Stomach (tissue), 9 donors: ENCODE results near the gene PARD3. TPM values are rescaled to one million over a fixed set of nuclear protein-coding genes. Genes with fewer than 3 reads are reported as not detected.
"Not testable (repeated sequence)": the region's sequence is repeated elsewhere in the genome, so short reads cannot be mapped to it uniquely, and the experiment has no call there.

ENCODE experiments used
- DNase-seq, 2 donors: peaks; one replicate each; pipeline versions ENCODE4 v3.0.0 to v3.0.0-alpha.2; 2013 to 2019
- H3K27ac ChIP-seq, 5 donors: fragments of 200-600 bp in 4 of 5; sonication (generic) in 4 of 5; one replicate each; pipeline ENCODE4 v1.5.1; 2013 to 2019; ENCODE audit warnings: mild to moderate bottlenecking in 1 of 5, moderate library complexity in 1 of 5
- H3K27me3 ChIP-seq, 3 donors: fragments of 200-600 bp; sonication (generic); one replicate each; pipeline ENCODE4 v1.5.1; 2017 to 2019; ENCODE audit warnings: mixed run types in 1 of 3
- H3K36me3 ChIP-seq, 4 donors: fragments of 200-600 bp; sonication (generic); 1 replicate in 3 of 4; 2 replicates in 1 of 4; pipeline ENCODE4 v1.5.1; 2016 to 2019
- H3K4me1 ChIP-seq, 4 donors: fragments of 200-600 bp; sonication (generic); one replicate each; pipeline ENCODE4 v1.5.1; 2016 to 2019
- H3K4me3 ChIP-seq, 4 donors: fragments of 200-600 bp; sonication (generic) in 3 of 4; one replicate each; pipeline ENCODE4 v1.5.1; 2016 to 2019; ENCODE audit warnings: mild to moderate bottlenecking in 1 of 4
- H3K9me3 ChIP-seq, 4 donors: fragments of 200-600 bp; sonication (generic); one replicate each; pipeline ENCODE4 v1.5.1; 2016 to 2019
- EP300 ChIP-seq: sonication (generic); formaldehyde crosslinking; IDR thresholded peaks from one replicate; pipeline ENCODE4 v1.6.1; 2017; ENCODE audit warnings: antibody characterized with exemption
- POLR2A ChIP-seq, 4 donors: fragments of 450-650 bp; IDR thresholded peaks; one replicate each; pipeline ENCODE4 v1.6.1; 2016; ENCODE audit warnings: antibody characterized with exemption in 4 of 4, control low read depth in 2 of 4, mild to moderate bottlenecking in 1 of 4, moderate library complexity in 1 of 4
- POLR2AphosphoS5 ChIP-seq, 3 donors: sonication (generic); formaldehyde crosslinking; IDR thresholded peaks; one replicate each; pipeline ENCODE4 v1.6.1; 2016; ENCODE audit warnings: antibody characterized with exemption in 3 of 3
- WGBS, 5 donors: extraction: QIAGEN DNeasy Blood & Tissue Kit in 3 of 5; methylation state at CpG; one replicate each; pipeline versions ENCODE4 v1.1.5 to v1.1.7; 2013 to 2018; 5-methylcytosine and 5-hydroxymethylcytosine counted together
- intact Hi-C: fragments of 100-400 bp; cut with DNase I; formaldehyde crosslinking; loops from one replicate; pipeline ENCODE4 v1.15.1; 2023; ENCODE audit warnings: low total_unique reads
- polyA plus RNA-seq, 3 donors: library from polyadenylated mRNA; stranded (reverse); fragments of 200-250 nt; gene quantifications; one replicate each; pipeline ENCODE4 v1.2.3, GENCODE V29; 2013
- total RNA-seq, 5 donors: library from RNA; depleted of rRNA; stranded (reverse); fragments of >200 nt; gene quantifications; one replicate each; pipeline versions ENCODE4 v1.1.0 to v1.2.3, GENCODE V29; 2014 to 2016
- TF ChIP-seq, protein P1 (sequence below), 7 experiments: fragments of 450-650 bp in 4 of 7; fragments of 200-600 bp in 3 of 7; sonication (generic) in 3 of 7; IDR thresholded peaks; one replicate each; pipeline ENCODE4 v1.5.1; 2016 to 2019; ENCODE audit warnings: antibody characterized with exemption in 7 of 7, control low read depth in 2 of 7, mild to moderate bottlenecking in 1 of 7
- donor health status: healthy with polysubstance abuse.
- donor health status: Bipolar disorder and iron deficiency.
- donor health status: healthy.

The PARD3 gene
- total and polyA plus RNA-seq, 8 donors: 13.7 to 118 (median 31.8) TPM

DNA sequence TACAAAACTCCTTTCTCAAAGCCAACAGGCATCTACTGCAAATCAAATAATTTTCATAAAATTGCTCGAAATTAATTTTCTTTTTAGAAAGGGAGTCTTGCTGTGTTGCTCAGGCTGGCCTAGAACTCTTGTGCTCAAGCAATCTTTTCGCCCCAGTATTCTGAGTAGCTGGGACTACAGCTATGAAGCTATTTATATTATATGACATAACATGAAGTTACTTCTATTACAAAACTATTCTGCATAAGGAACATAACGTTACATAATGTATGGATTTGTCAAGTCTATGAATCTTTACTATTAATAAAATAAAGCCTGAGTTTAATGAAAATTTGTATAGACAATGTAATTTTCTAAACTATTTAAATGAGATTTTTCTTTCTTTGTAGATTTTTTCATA is 415.0 kb downstream of the PARD3 start:
- intact Hi-C loops: no loop called here
- Histone ChIP-seq H3K4me3 (no peak overlapping the region), H3K27me3 (no peaks in the 10 kb centered on the region), H3K27ac (no peak overlapping the region), H3K4me1 (peaks cover 0 to 8% (median 3%) of the 10 kb centered on the region in 4 donors), H3K9me3 (no peaks in the 10 kb centered on the region), H3K36me3 (peaks cover 0 to 5% (median 2%) of the 10 kb centered on the region in 4 donors)
- no peak for TF ChIP-seq POLR2AphosphoS5 (IDR thresholded peaks at IDR 0.05)
- 84 to 94% (median 90%) methylated on average over 3 of the region's 3 CpGs for WGBS, 5 donors
- no peak for DNase-seq

DNA sequence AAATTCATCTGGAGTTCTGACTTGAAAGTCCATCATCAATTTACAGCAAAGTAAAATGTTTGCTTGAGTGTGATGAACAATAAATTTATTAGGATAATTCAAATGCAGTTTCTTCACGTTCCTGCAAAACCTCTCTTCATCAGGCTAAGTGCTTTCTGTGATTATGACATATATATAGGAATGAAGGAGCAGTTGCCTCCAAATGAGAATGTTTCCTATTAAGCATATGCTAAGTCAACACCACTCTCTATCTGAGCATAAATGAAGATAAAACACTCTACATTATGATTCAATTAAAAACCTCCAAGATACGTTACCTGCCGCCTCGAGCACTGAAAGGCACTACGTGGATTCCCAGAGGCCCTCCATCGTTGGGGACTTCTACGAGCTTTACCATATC is 416.1 kb downstream of the PARD3 start:
- TF ChIP-seq, protein P1, sequence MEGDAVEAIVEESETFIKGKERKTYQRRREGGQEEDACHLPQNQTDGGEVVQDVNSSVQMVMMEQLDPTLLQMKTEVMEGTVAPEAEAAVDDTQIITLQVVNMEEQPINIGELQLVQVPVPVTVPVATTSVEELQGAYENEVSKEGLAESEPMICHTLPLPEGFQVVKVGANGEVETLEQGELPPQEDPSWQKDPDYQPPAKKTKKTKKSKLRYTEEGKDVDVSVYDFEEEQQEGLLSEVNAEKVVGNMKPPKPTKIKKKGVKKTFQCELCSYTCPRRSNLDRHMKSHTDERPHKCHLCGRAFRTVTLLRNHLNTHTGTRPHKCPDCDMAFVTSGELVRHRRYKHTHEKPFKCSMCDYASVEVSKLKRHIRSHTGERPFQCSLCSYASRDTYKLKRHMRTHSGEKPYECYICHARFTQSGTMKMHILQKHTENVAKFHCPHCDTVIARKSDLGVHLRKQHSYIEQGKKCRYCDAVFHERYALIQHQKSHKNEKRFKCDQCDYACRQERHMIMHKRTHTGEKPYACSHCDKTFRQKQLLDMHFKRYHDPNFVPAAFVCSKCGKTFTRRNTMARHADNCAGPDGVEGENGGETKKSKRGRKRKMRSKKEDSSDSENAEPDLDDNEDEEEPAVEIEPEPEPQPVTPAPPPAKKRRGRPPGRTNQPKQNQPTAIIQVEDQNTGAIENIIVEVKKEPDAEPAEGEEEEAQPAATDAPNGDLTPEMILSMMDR (IDR thresholded peaks at IDR 0.05): no peak
- TF ChIP-seq EP300: no peak
- no peak for TF ChIP-seq POLR2A (IDR thresholded peaks at IDR 0.05)
- TF ChIP-seq POLR2AphosphoS5 (IDR thresholded peaks at IDR 0.05): no peak
- Histone ChIP-seq H3K36me3 (peaks cover 0 to 5% (median 2%) of the 10 kb centered on the region in 4 donors), H3K27ac (no peak overlapping the region), H3K4me1 (peaks cover 0 to 8% (median 3%) of the 10 kb centered on the region in 4 donors), H3K9me3 (no peaks in the 10 kb centered on the region), H3K27me3 (no peaks in the 10 kb centered on the region), H3K4me3 (no peak overlapping the region)
- no peak for DNase-seq
- intact Hi-C loops: no loop called here
- WGBS, 5 donors: 72 to 80% (median 76%) methylated on average over 7 of the region's 7 CpGs

DNA sequence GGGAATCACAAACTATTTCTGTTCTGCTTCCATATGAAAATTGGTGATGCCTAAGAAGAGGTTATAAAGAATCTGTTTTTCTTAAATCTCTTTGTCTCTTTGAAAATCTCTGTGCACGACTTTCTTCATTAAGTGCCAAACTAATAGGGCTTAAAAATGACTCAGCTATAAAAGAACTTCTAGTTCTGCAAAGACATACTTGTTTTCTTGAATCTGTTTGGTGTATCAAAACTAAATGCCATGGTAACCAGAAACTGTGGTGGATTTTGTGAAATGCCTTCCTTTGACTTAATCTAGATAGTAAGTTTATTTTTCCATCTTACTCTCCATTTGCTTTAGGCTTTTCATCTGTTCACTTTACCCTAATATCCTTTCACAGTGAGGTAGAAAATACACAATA is 417.8 kb downstream of the PARD3 start:
- 50 to 77% (median 65%) methylated on average over 1 of the region's 1 CpG for WGBS, 5 donors
- H3K9me3 ChIP-seq: no peaks in the 10 kb centered on the region
- intact Hi-C loops: no loop called here
- H3K36me3 ChIP-seq: peaks cover 0 to 5% (median 2%) of the 10 kb centered on the region in 4 donors
- peaks cover 0 to 6% (median 0%) of the 10 kb centered on the region in 4 donors for H3K4me1 ChIP-seq
- H3K4me3 ChIP-seq: no peak overlapping the region
- TF ChIP-seq POLR2A (IDR thresholded peaks at IDR 0.05): no peak
- TF ChIP-seq EP300: no peak
- no peak for TF ChIP-seq POLR2AphosphoS5 (IDR thresholded peaks at IDR 0.05)
- TF ChIP-seq, protein P1 (IDR thresholded peaks at IDR 0.05): no peak
- no peak for DNase-seq
- H3K27ac ChIP-seq: no peak overlapping the region
- no peaks in the 10 kb centered on the region for H3K27me3 ChIP-seq

DNA sequence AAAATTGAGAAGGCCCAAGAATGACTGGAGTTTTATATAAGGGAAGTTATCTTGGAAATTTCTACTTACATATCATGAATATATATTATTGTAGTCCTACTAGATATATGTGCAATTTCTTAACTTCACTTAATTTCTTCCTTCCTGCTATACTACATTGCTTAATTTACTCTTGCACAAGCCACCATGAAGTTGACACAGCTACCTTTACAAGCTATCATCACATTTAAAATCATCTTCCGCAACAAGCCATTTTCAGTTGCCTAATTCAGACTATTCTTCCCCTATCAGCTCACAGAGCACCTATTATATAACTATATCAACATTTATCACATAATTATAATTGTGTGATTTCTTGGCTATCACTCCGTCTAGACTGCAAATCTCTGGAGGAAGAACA is 418.4 kb downstream of the PARD3 start:
- Histone ChIP-seq H3K27ac (no peak overlapping the region), H3K36me3 (peaks cover 0 to 5% (median 2%) of the 10 kb centered on the region in 4 donors)

DNA sequence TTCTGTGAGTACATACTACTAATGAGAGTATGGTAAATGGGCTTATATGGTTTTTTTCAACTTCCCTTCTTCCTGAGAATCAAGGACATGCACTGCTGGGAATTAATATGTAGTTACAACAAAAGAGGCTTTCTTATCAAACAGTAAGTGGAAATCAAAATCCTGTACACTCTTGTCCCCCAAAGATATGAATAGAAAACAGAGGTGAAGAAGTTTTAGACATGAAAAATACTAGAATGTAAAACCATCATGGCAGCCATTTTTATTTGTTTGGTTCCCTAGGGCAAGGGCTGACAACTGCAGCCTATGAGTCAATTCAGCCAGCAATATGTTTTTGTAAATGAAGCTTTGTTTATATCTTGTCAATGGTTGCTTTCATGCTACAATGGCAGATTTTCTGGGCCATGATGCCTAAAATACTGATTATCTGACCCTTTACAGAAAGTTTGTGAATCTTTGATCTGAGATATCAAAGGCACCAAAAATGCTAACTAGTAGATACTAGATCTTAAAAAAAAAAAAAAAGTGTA is 422.4 kb downstream of the PARD3 start:
- intact Hi-C loops: no loop called here
- no peak for DNase-seq
- Histone ChIP-seq H3K9me3 (no peaks in the 10 kb centered on the region), H3K27me3 (no peaks in the 10 kb centered on the region), H3K27ac (no peak overlapping the region), H3K4me1 (no peaks in the 10 kb centered on the region), H3K36me3 (peaks cover 0 to 5% (median 0%) of the 10 kb centered on the region in 4 donors), H3K4me3 (no peak overlapping the region)
- TF ChIP-seq POLR2A (IDR thresholded peaks at IDR 0.05) (no peak), POLR2AphosphoS5 (IDR thresholded peaks at IDR 0.05) (no peak), EP300 (no peak)
- TF ChIP-seq, protein P1 (IDR thresholded peaks at IDR 0.05): no peak

More for the DNA sequence above, 418.4 kb downstream of the PARD3 start:
- H3K4me1 ChIP-seq: peaks cover 0 to 4% (median 0%) of the 10 kb centered on the region in 4 donors
- 78 to 95% (median 94%) methylated on average over 2 of the region's 2 CpGs for WGBS, 5 donors
- H3K4me3 ChIP-seq: no peak overlapping the region
- no peak for DNase-seq
- no peaks in the 10 kb centered on the region for H3K9me3 ChIP-seq
- TF ChIP-seq EP300 (no peak), POLR2AphosphoS5 (IDR thresholded peaks at IDR 0.05) (no peak), POLR2A (IDR thresholded peaks at IDR 0.05) (no peak)
- TF ChIP-seq, protein P1 (IDR thresholded peaks at IDR 0.05): no peak
- H3K27me3 ChIP-seq: no peaks in the 10 kb centered on the region
- intact Hi-C loops: no loop called here

DNA sequence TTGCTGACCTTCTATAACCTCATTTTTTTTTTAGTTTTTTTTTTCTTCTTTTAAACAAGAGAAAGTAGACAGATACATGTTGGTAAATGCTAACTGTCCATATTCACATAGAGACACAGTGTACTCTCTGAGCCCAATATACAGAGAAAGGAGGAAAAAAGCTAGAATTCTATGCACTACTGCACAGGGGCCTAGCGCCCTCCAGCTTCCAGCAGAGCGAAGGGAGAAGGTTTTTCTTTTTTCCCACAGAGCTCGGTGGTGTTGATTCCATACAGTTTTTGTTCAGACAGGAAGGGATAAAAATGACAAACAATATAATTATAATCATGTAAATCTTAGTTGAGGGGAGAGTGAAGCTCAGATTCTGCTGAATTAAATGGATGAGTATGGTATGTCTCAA is 423.9 kb downstream of the PARD3 start:
- H3K4me1 ChIP-seq, H3K4me3 ChIP-seq, H3K36me3 ChIP-seq, H3K9me3 ChIP-seq, intact Hi-C loops, H3K27ac ChIP-seq, DNase-seq, H3K27me3 ChIP-seq: not testable (repeated sequence)
- 75 to 88% (median 83%) methylated on average over 3 of the region's 3 CpGs for WGBS, 5 donors
